A172 (cell line): Measurements from ENCODE around the gene CAPN1. TPM values are rescaled to one million over a fixed set of nuclear protein-coding genes. Genes with fewer than 3 reads are reported as not detected.
"Not testable (repeated sequence)": the region's sequence is repeated elsewhere in the genome, so short reads cannot be mapped to it uniquely, and the experiment has no call there.

Source experiments
- DNase-seq: peaks from one replicate; pipeline ENCODE4 v3.0.0-alpha.2; 2015; ENCODE audit warnings: low spot score
- total RNA-seq: library from RNA; depleted of rRNA; stranded (reverse); fragments of >200 nt; shearing (Covaris generic); gene quantifications from 2 replicates; pipeline ENCODE4 v1.2.3, GENCODE V29; 2014; rRNA removed

CAPN1 gene
- total RNA-seq = 156 and 170 TPM in 2 replicates

DNA sequence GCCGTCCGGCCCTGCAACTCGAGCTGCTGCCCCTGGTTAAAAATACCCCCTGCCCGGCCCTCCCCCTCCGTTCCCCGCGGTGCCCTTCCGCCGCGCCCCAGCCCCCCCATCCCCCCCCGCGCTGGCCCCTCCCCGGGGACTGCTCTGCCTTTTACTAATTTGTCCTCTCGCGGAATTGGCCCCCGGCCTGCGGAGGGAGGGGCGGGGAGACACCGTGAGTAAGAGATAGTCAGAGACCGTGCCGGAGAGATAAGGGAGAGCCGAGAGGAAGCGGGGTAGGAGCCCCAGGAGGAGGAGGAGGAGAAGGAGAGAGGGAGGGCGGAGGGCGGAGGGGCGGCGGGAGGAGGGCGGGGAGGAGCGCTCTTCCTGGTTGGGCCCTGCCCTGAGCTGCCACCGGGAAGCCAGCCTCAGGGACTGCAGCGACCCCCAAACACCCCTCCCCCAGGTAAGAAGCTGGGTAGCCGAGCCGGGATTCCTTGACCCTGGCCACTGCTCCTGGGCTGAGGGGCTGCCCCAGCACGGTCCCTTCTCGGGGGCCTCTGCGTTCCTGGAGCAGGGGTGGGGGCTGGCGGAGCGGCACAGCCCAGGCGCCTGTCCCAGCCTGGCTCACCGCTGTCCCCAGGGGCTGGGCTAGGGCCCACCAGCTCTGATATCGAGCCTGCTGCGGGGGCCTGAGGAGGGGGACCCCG is at the start of gene CAPN1:
Gene CAPN1 (plus strand): TSS at position 360 of the 689 bp plus-strand sequence. CDS start 774 bp downstream, outside the sequence.
- DNase-seq = peak; percentile 90

- no peak for DNase-seq
These were observed 49.3 kb upstream of the CAPN1 start for GRCh38 chr11:65132238-65132987.

DNA sequence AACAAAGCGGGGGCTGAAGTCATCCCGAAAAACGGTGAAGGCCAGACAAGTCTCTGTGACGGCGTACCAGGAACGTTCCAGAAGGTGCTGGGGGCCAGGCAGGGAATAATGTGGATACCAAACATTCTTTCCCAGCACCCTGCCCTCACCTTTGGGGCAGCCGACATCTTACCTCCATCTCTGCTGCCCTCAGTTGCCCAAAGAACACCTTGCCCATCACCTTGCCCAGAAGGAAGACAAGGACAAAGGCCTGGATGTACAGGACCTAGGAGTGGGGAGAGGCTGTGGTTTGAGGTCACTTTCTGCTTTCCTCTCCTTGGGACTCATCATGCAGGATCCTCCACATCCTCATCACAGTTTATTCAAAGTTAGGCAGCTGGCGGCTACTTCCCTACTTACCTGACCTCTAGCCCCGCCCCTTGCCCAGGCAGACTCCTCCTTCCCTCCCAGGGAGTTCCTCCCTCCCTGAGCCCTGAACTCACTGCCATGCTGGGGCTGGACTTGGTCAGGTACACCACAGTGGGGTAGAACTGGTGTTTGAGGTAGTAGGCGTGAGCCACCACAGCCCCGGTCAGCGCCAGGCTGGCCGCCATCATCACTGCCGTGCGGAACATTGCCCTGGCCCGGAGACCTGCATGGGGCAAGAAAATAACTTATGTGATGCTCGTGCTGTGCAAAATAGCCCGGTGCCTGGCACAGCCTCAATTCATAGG is 48.6 kb upstream of the CAPN1 start:
- no peak for DNase-seq

GRCh38 chr11:65133724-65134123 is 48.0 kb upstream of the CAPN1 start:
- DNase-seq = no peak

DNA sequence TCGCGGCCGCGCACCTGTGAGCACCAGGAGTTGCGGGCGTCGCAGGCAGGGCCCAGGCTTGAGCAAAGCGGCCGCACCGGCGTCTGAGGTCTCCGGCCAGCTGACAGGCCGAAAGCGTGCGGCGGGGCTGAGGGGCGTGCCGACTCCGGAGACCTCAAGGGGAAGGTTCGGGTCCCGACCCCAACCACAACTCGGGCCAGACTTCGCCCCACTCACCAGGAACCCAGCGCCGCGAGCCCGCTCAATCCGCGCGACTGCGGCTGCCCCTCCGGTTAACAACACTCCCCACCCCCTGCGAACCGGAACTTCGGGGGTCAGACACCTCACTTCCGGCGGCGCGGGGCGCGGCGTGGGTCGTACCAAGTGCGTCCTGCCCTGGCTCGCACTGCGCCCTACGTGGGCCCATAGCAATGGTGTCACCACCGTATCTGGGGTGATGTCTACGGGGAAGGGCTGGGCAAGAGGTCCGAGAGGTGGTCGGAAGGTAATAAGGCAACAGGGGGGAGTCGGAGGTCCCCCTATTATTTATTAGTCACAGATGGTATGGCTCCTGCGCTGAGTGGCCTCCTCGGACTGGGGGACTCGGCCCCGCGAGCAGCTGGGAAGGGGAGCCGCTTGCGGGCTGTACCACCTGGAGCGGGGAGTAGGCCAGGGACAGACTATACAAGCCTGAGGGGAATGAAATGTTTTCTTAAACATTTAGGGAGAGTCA is 47.3 kb upstream of the CAPN1 start, which contains the start of gene SYVN1:
Gene SYVN1 (minus strand): TSS at position 280 of the 712 bp plus-strand sequence. CDS start 918 bp downstream, outside the sequence.
- DNase-seq = peak; percentile 74

GRCh38 chr11:65134952-65135632 is 46.6 kb upstream of the CAPN1 start:
- DNase-seq = peak; percentile 97

- no peak for DNase-seq
These were observed 46.0 kb upstream of the CAPN1 start for GRCh38 chr11:65135633-65136145.

DNA sequence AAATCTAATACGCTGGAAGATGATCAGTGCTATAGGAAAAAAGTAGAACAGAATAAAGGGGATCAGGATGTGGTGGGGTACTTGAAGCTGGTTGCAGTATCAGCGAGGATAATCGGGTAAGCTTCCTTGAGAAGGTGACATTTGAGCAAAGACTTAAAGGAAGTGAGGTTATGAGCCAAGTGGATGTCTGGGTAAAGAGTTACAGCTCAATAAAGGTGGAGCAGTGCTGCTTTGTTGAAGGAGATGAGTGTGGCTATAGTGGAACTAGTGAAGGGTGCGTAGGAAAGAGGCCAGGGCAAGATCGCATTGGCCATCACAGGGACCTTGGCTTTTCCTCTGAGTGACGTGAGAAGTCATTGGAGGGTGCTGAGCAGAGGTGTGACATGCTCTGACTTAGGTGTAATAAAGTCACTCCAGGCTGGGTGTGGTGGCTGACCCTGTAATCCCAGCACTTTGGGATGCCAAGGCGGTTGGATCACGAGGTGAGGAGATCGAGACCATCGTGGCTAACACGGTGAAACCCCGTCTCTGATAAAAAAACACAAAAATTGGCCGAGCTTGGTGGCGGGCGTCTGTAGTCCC is 45.1 kb upstream of the CAPN1 start:
- no peak for DNase-seq

GRCh38 chr11:65141896-65142494 is 39.7 kb upstream of the CAPN1 start:
- no peak for DNase-seq

GRCh38 chr11:65147352-65148075 is 34.2 kb upstream of the CAPN1 start:
- DNase-seq = no peak

DNA sequence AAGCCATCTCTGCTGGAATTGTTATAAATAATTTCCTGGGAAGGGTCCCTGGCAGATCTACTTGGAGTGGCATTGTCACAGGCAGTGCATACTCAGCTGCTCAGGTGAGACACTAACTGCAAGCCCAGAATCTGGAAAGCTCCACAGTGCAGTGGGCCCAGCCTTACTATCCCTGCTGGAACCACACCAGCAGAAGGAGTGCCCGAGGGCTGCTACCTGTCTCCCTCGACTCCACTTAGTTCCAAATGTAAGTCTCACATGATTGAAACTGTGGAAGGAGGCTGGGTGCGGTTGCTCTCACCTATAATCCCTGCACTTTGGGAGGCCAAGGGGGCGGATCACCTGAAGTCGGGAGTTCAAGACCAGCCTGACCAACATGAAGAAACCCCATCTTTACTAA is 33.1 kb upstream of the CAPN1 start:
- no peak for DNase-seq

DNA sequence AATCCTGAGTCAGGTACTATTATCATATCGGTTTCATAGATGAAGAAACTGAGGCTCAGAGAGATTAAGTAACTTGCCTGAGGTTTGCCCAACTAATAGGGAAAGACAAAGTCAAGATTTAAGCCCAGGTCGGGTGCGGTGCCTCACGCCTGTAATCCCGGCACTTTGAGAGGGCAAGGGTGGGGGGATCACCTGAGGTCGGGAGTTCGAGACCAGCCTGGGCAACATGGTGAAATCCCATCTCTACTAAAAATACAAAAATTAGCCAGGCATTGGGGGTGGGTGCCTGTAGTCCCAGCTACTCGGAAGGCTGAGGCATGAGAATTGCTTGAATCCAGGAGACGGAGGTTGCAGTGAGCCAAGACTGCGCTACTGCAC is 31.6 kb upstream of the CAPN1 start:
- DNase-seq = not testable (repeated sequence)

- peak; percentile 94 for DNase-seq
These were observed 31.0 kb upstream of the CAPN1 start for GRCh38 chr11:65150509-65151299.

DNA sequence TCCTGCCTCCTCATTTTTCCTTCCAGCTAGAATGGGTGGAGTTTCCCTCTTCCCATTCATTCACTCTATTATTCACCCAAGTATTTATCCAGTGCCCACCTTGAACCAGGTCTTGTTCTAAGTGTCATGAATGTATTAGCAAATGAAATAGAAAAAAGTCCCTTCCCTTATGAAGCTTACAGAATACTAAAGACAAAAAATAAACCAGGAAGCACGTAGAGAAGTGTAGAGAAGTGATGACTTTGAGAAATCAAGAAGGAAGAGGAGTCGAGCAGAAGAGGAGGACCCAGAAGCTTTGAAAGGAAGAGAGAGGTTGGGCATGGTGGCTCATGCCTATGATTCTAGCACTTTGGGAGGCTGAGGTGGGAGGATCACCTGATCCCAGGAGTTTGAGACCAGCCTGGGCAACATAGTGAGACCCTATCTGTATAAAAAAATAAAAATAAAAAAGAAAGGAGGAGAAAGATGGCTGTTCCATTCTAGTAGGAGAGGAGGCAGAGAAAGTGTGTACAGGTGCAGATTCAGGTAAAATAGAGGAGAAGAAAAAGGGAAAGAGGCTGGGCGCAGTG is 30.3 kb upstream of the CAPN1 start:
- DNase-seq = no peak

- DNase-seq = no peak
These were observed 29.6 kb upstream of the CAPN1 start for GRCh38 chr11:65152122-65152521.

- DNase-seq = no peak
These were observed 25.5 kb upstream of the CAPN1 start for GRCh38 chr11:65156256-65156655.

DNA sequence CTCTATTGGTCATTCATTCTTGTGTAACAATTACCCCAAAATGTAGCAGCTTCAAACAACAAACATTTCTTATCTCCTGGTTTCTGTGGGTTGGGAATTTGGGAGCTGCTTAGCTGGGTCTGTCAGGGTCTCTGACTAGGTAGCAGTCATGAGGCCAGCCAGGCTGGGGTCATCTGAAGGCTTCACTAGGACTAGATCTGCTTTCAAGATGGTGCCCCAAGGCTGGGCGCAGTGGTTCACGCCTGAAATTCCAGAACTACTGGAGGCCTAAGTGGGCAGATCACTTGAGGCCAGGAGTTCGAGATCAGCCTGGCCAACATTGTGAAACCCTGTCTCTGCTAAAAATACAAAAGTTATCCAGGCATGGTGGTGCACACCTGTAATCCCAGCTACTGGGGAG is 24.8 kb upstream of the CAPN1 start:
- no peak for DNase-seq

DNA sequence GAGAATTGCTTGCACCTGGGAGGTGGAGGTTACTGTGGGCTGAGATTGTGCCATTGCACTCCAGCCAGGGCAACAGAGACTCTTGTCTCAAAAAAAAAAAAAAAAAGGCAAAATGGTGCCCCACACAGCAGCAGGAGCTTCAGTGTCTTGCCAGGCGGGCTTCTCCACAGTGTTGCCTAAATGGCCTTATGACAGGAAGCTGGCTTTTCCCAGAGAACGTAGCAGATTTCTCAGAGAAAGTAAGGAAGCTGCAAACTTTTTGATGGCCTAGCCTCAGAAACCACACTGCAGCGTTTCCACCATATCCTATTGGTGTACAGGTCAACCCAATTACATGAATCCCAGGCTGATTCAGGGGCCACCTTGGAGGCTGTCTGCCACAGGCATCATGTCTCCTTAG is 24.4 kb upstream of the CAPN1 start:
- DNase-seq = no peak
